PC-3 (cell line): Measurements from ENCODE around the gene CHD9. TPM values are rescaled to one million over a fixed set of nuclear protein-coding genes. Genes with fewer than 3 reads are reported as not detected.

Experiments used
- ATAC-seq: fragments of 200-7000 bp; cut with Tn5 transposase; 2 replicates; pipeline ENCODE4 v1.9.1; 2020; ENCODE audit warnings: mild to moderate bottlenecking, moderate library complexity
- BruUV-seq: library from RNA; stranded (reverse); fragments of 400-500 nt; replicated peaks from 2 replicates; lab custom pipeline; 2021; lab: Mats Ljungman, UMichigan
- CTCF ChIA-PET: fragments of 300-600 bp; sonication (Branson Sonifier 250); formaldehyde crosslinking; loops from one replicate; lab custom pipeline; 2022; ENCODE audit warnings: antibody characterized with exemption; lab: Charles Lee
- POLR2A ChIA-PET: fragments of 300-600 bp; sonication (Branson Sonifier 250); formaldehyde crosslinking; loops from one replicate; lab custom pipeline; 2022; ENCODE audit warnings: antibody characterized with exemption; ENCODE audit not compliant: unreplicated experiment; lab: Charles Lee
- DNase-seq: peaks from one replicate; pipeline ENCODE4 v3.0.0-alpha.2; 2015
- H2AFZ ChIP-seq: fragments of 300-600 bp; sonication (generic); 2 replicates; pipeline ENCODE4 v1.6.0; 2016; ENCODE audit warnings: antibody characterized with exemption, low read length
- H3F3A ChIP-seq: fragments of 300-600 bp; sonication (generic); one replicate; pipeline ENCODE4 v1.6.0; 2017; ENCODE audit warnings: antibody characterized with exemption, low read length, control low read depth, mild to moderate bottlenecking; ENCODE audit not compliant: unreplicated experiment
- H3K27ac ChIP-seq: fragments of 300-600 bp; sonication (generic); 2 replicates; pipeline ENCODE4 v1.5.1; 2016; ENCODE audit warnings: mild to moderate bottlenecking, low read length
- H3K27me3 ChIP-seq: fragments of 300-600 bp; sonication (generic); 2 replicates; pipeline ENCODE4 v1.6.1; 2016; ENCODE audit warnings: low read length, mixed read lengths
- H3K36me3 ChIP-seq: fragments of 300-600 bp; sonication (generic); 2 replicates; pipeline ENCODE4 v1.6.1; 2016; ENCODE audit warnings: low read depth, mixed run types, low read length, mixed read lengths
- H3K4me1 ChIP-seq: fragments of 300-600 bp; sonication (generic); 2 replicates; pipeline ENCODE4 v1.5.1; 2016; ENCODE audit warnings: low read length; ENCODE audit not compliant: insufficient read depth
- H3K4me2 ChIP-seq: fragments of 300-600 bp; sonication (generic); 2 replicates; pipeline ENCODE4 v1.6.0; 2016; ENCODE audit warnings: low read length
- H3K4me3 ChIP-seq: fragments of 300-600 bp; sonication (generic); 2 replicates; pipeline ENCODE4 v1.5.1; 2016; ENCODE audit warnings: mild to moderate bottlenecking, low read length, mixed read lengths
- H3K79me2 ChIP-seq: fragments of 300-600 bp; sonication (generic); 2 replicates; pipeline ENCODE4 v1.6.1; 2017; ENCODE audit warnings: low read length, mixed read lengths
- H3K9ac ChIP-seq: fragments of 300-600 bp; sonication (generic); 2 replicates; pipeline ENCODE4 v1.6.0; 2016; ENCODE audit warnings: mild to moderate bottlenecking, low read length
- H3K9me2 ChIP-seq: fragments of 300-600 bp; sonication (generic); replicated peaks from 2 replicates; pipeline ENCODE4 v1.6.1; 2016; ENCODE audit warnings: mixed run types, low read length, mixed read lengths
- H3K9me3 ChIP-seq: fragments of 300-600 bp; sonication (generic); 2 replicates; pipeline ENCODE4 v1.6.1; 2016; ENCODE audit warnings: low read length, mixed read lengths
- H4K20me1 ChIP-seq: fragments of 300-600 bp; sonication (generic); 2 replicates; pipeline ENCODE4 v1.6.1; 2016; ENCODE audit warnings: low read length, mixed read lengths
- EZH2 ChIP-seq: fragments of 300-600 bp; sonication (generic); IDR thresholded peaks from one replicate; pipeline ENCODE4 v1.6.1; 2017; ENCODE audit warnings: antibody characterized with exemption, mild to moderate bottlenecking, low read length; ENCODE audit not compliant: unreplicated experiment
- EZH2phosphoT487 ChIP-seq: fragments of 300-600 bp; sonication (generic); IDR thresholded peaks from 2 replicates; pipeline ENCODE4 v1.6.1; 2018; ENCODE audit warnings: mild to moderate bottlenecking, antibody characterized with exemption, low read length, borderline replicate concordance
- intact Hi-C: fragments of 100-400 bp; cut with micrococcal nuclease; formaldehyde crosslinking; loops from 2 replicates; pipeline ENCODE4 v1.9.0; 2023
- total RNA-seq: library from RNA; depleted of rRNA; stranded (reverse); fragments of >200 nt; gene quantifications from 2 replicates; pipeline ENCODE4 v1.2.3, GENCODE V29; 2014
- TF ChIP-seq, protein P1 (sequence below): fragments of 300-600 bp; sonication (generic); conservative IDR thresholded peaks from 2 replicates; pipeline ENCODE4 v1.5.1; 2017; ENCODE audit warnings: antibody characterized with exemption, low read depth, mild to moderate bottlenecking, low read length

Gene CHD9
- total RNA-seq, 1 experiment from 2014 or later, result 13.3 TPM

- DNase-seq (no peak), ATAC-seq (no peak)
- Histone ChIP-seq H3K79me2 (no peaks in the 10 kb centered on the region), H3K4me1 (peaks cover 10% of the 10 kb centered on the region), H3F3A (no peaks in the 10 kb centered on the region), H3K27me3 (no peaks in the 10 kb centered on the region), H3K9me2 (no peaks in the 10 kb centered on the region), H3K4me3 (no peak overlapping the region), H4K20me1 (no peaks in the 10 kb centered on the region), H3K9me3 (no peaks in the 10 kb centered on the region), H3K36me3 (peaks cover 9% of the 10 kb centered on the region), H3K27ac (no peak overlapping the region), H2AFZ (no peak overlapping the region), H3K9ac (no peak overlapping the region), H3K4me2 (no peak overlapping the region)
- TF ChIP-seq EZH2phosphoT487 (no peak), EZH2 (no peak)
- TF ChIP-seq, protein P1, sequence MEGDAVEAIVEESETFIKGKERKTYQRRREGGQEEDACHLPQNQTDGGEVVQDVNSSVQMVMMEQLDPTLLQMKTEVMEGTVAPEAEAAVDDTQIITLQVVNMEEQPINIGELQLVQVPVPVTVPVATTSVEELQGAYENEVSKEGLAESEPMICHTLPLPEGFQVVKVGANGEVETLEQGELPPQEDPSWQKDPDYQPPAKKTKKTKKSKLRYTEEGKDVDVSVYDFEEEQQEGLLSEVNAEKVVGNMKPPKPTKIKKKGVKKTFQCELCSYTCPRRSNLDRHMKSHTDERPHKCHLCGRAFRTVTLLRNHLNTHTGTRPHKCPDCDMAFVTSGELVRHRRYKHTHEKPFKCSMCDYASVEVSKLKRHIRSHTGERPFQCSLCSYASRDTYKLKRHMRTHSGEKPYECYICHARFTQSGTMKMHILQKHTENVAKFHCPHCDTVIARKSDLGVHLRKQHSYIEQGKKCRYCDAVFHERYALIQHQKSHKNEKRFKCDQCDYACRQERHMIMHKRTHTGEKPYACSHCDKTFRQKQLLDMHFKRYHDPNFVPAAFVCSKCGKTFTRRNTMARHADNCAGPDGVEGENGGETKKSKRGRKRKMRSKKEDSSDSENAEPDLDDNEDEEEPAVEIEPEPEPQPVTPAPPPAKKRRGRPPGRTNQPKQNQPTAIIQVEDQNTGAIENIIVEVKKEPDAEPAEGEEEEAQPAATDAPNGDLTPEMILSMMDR, result no peak
- ChIA-PET POLR2A (no interaction called here), CTCF (no interaction called here)
- BruUV-seq, result no TSS peak
- intact Hi-C loops, result no loop called here
Measured at GRCh38 chr16:53234836-53235235, 180.0 kb downstream of the CHD9 start.

GRCh38 chr16:53235851-53236250 is 181.1 kb downstream of the CHD9 start:
- DNase-seq, result no peak
- H2AFZ ChIP-seq, result no peak overlapping the region
- H3K79me2 ChIP-seq, result no peaks in the 10 kb centered on the region
- CTCF ChIA-PET, result no interaction called here
- H3K9me3 ChIP-seq, result no peaks in the 10 kb centered on the region
- no peaks in the 10 kb centered on the region for H3F3A ChIP-seq
- POLR2A ChIA-PET, result no interaction called here
- no peak overlapping the region for H3K4me3 ChIP-seq
- no peak overlapping the region for H3K4me2 ChIP-seq
- H3K27me3 ChIP-seq, result no peaks in the 10 kb centered on the region
- H3K36me3 ChIP-seq, result peaks cover 9% of the 10 kb centered on the region
- no peak overlapping the region for H3K27ac ChIP-seq
- no TSS peak for BruUV-seq
- H3K4me1 ChIP-seq, result peaks cover 10% of the 10 kb centered on the region
- no peak for TF ChIP-seq EZH2
- TF ChIP-seq, protein P1, result no peak
- no peak for TF ChIP-seq EZH2phosphoT487
- H3K9me2 ChIP-seq, result no peaks in the 10 kb centered on the region
- H3K9ac ChIP-seq, result no peak overlapping the region
- no peak for ATAC-seq
- H4K20me1 ChIP-seq, result no peaks in the 10 kb centered on the region
- intact Hi-C loops, result no loop called here

DNA sequence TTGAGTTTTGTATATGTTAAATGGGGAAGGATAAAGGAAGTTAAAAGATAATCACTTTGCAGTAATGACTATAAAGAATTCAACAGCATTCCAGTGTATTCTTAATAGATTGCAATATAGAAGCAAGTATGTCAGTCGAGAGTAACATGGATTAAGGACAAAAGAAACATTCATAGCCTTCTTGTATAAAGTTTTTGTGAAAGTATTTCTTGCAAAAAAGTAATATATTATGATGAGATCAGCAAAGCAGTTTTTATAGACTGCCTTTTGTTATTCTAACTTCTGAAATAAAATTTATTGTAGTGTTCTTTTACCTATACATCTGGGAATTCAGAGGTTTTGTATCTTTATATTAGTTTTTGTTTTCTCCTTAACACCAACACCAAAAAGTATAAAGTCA is 194.5 kb downstream of the CHD9 start:
- Histone ChIP-seq H3K27ac (no peak overlapping the region), H3K4me3 (no peak overlapping the region), H3K9me2 (no peaks in the 10 kb centered on the region), H3K4me1 (no peaks in the 10 kb centered on the region), H3K9ac (no peak overlapping the region), H3F3A (no peaks in the 10 kb centered on the region), H3K4me2 (no peak overlapping the region), H3K36me3 (peaks cover 21% of the 10 kb centered on the region), H2AFZ (no peak overlapping the region), H3K79me2 (no peaks in the 10 kb centered on the region), H3K27me3 (no peaks in the 10 kb centered on the region), H3K9me3 (peaks cover 6% of the 10 kb centered on the region; the same call in 1 of the 2 replicates), H4K20me1 (no peaks in the 10 kb centered on the region)
- DNase-seq, result no peak
- TF ChIP-seq EZH2 (no peak), EZH2phosphoT487 (no peak)
- TF ChIP-seq, protein P1, result no peak
- POLR2A ChIA-PET, result no interaction called here
- no TSS peak for BruUV-seq
- CTCF ChIA-PET, result no interaction called here
- no peak for ATAC-seq
- intact Hi-C loops, result no loop called here
